ENCODE results near the gene PITPNM2. TPM values are rescaled to one million over a fixed set of nuclear protein-coding genes. Genes with fewer than 3 reads are reported as not detected.

Gene PITPNM2
- total RNA-seq, 2 donors from 2014 or later: 21.7 to 47.9 TPM

DNA sequence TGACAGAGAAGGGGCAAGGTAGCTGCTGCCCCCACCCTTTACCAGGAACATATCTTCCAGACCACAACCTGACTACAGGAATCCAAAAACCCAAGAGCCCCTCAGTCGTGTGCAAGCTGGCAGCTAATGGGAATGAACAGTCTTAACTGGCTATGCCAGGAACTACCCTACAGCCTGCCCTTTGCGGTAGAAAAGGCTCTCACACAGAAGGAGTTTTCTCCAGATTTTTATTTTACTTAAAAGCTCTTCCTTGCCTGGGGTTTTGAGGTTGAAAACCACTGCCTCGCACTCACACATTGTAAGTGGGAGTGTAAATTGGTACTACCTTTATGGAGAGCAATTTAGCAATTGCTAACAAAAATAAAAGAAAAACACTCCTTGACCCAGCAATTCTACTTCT is 28.3 kb downstream of the PITPNM2 start:
- H3K9me3 ChIP-seq (ENCODE audit: control insufficient read depth, low read length, poor library complexity, severe bottlenecking): no peaks in the 10 kb centered on the region
- no peak for ATAC-seq
- H3K36me3 Mint-ChIP-seq (ENCODE audit: low read depth): no peaks in the 10 kb centered on the region
- peak overlapping the region; percentile 91 for H3K27ac Mint-ChIP-seq
- H3K27me3 Mint-ChIP-seq: no peaks in the 10 kb centered on the region
- H3K4me3 Mint-ChIP-seq: peak overlapping the region; percentile 43
- no peak for DNase-seq
- H3K4me1 Mint-ChIP-seq: peaks cover 30% of the 10 kb centered on the region

DNA sequence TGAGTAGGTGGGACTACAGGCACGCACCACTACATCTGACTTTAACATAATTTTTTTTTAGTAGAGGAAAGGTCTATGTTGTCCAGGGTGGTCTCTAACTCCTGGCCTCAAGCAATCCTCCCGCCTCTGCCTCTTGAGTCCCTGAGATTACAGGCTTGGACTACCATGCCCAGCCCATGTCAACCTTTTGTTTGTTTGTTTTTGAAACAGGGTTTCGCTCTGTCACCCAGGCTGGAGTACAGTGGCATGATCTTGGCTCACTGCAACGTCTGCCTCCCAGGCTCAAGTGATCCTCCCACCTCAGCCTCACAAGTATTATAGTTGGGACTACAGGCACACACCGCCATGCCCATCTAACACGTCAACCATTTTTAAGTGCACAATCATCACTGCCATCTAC is 29.2 kb downstream of the PITPNM2 start:
- peak overlapping the region; percentile 43 for H3K4me3 Mint-ChIP-seq
- ATAC-seq (no peak), DNase-seq (no peak)
- no peaks in the 10 kb centered on the region for H3K36me3 Mint-ChIP-seq (ENCODE audit: low read depth)
- peaks cover 30% of the 10 kb centered on the region for H3K4me1 Mint-ChIP-seq
- peak overlapping the region; percentile 91 for H3K27ac Mint-ChIP-seq
- H3K9me3 ChIP-seq (ENCODE audit: control insufficient read depth, low read length, poor library complexity, severe bottlenecking): no peaks in the 10 kb centered on the region
- H3K27me3 Mint-ChIP-seq: no peaks in the 10 kb centered on the region

DNA sequence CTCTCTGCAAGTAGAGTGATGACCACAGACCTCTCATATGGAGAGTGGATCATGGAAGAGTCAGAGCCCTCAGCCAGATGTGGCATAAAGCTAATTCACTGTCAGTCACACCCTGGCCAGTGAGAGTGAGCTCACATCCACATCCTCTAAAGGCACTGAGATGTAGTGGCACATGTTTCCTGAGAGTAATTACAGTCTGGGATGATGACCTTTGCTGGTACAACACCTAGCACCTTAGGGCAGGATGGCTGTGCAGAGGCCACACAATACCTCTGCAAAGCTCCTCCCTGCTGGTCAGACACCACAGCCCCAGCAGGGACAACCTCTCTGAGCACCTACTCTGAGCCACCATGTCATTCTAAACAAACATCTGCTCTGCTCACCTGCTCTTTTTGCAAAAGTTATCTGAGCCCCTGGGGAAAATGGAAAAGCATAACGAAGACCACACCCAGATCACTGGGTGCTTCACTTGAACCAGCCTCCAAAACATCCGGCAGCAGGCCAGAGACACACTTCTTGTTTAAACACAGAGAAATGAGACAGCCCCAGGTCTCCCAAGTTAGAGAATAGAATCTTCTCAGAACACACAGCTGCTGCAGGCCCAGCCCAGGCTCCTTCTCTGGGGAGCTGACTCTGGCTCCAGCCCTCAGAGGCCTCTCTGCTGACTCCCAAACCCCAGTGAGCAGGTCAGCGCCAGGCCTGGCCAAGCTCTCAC is 30.3 kb downstream of the PITPNM2 start:
- peak overlapping the region; percentile 33 for H3K4me3 Mint-ChIP-seq
- no peaks in the 10 kb centered on the region for H3K27me3 Mint-ChIP-seq
- H3K36me3 Mint-ChIP-seq (ENCODE audit: low read depth): no peaks in the 10 kb centered on the region
- ATAC-seq (peak; percentile 34), DNase-seq (no peak)
- no peaks in the 10 kb centered on the region for H3K9me3 ChIP-seq (ENCODE audit: control insufficient read depth, low read length, poor library complexity, severe bottlenecking)
- peaks cover 27% of the 10 kb centered on the region for H3K4me1 Mint-ChIP-seq
- H3K27ac Mint-ChIP-seq: peak overlapping the region; percentile 91

DNA sequence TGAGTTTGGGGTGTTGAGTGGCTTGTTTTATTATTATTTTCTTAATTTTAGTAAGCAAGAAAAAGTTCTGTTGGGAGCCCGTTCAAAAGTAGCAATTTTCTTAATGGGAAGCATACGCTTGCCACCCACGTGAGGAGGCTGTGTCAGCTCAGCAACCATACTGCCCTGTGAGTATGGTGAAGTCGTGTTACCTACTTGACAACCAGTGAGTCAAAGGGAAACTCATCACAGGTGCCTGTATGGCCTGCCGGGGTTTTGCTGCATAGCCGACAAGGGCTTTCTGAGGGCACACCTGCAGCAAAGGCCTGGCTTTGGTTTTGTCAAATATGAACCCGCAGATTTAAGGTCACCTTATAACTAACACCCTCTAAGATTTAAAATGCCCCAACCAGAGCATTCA is 31.1 kb downstream of the PITPNM2 start:
- H3K4me1 Mint-ChIP-seq: peaks cover 30% of the 10 kb centered on the region
- H3K27me3 Mint-ChIP-seq: no peaks in the 10 kb centered on the region
- no peak overlapping the region for H3K4me3 Mint-ChIP-seq
- H3K27ac Mint-ChIP-seq: peak overlapping the region; percentile 91
- DNase-seq: no peak
- no peaks in the 10 kb centered on the region for H3K36me3 Mint-ChIP-seq (ENCODE audit: low read depth)
- peak; percentile 85 for ATAC-seq
- no peaks in the 10 kb centered on the region for H3K9me3 ChIP-seq (ENCODE audit: control insufficient read depth, low read length, poor library complexity, severe bottlenecking)

DNA sequence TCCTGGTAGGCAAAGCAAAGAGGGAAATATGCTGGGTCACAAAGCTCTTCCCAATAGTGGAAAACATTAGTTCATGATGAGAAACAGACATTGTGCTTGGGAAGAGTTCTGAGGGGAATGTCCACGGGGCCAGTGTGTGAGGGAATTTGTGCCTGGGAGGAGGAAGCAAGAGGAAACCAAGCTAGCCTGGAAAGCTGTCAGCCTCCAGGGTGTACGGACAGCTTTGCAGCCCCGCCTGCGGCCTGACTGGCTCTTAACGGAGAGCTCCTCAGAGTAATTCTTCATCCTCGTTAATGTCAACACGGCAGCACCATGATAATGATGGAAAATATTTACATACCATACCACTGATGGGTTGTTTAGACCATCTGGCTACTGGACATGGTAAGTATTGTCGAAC is 32.4 kb downstream of the PITPNM2 start:
- no peak for ATAC-seq
- H3K27ac Mint-ChIP-seq: peak overlapping the region; percentile 72
- no peaks in the 10 kb centered on the region for H3K36me3 Mint-ChIP-seq (ENCODE audit: low read depth)

DNA sequence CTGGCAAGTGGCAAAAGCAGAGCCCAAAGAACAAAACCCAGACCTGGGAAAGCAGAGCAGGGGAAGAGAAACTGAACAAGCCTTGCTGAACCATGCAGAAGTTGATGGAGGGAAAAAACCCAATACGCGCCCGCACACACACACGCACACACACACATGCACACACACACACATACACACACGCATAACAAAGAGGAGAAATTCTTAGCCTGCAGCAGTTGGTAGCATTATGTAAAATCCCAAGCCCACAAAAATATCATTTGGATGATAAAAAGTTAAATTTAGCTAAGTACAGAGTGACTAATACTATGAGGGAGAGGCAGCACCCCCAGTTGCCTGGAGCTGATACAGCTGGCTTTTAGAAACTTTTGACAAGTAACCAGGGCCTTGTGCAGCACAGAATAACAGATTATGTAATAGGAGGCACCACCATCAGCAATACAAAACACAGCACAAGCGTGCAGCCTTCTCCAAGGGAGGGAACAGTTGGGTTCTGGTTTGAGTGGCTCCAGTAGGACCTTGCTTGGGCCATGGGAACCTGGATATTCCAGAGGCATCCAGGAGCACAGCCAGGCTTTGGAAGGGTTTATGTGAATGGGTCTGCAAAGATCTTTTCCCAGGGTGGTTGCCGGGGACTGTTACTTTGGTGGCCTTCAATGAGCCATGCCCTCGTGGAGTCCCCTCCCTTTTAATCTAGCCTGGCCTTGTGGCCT is 35.3 kb downstream of the PITPNM2 start:
- ATAC-seq (peak; percentile 49), DNase-seq (no peak)
- H3K36me3 Mint-ChIP-seq (ENCODE audit: low read depth): no peaks in the 10 kb centered on the region
- H3K27ac Mint-ChIP-seq: no peak overlapping the region
- peaks cover 17% of the 10 kb centered on the region for H3K4me1 Mint-ChIP-seq
- H3K27me3 Mint-ChIP-seq: no peaks in the 10 kb centered on the region
- H3K9me3 ChIP-seq (ENCODE audit: control insufficient read depth, low read length, poor library complexity, severe bottlenecking): no peaks in the 10 kb centered on the region
- H3K4me3 Mint-ChIP-seq: peak overlapping the region; percentile 39

More for the DNA sequence above, 32.4 kb downstream of the PITPNM2 start:
- Mint-ChIP-seq H3K4me1 (peaks cover 33% of the 10 kb centered on the region), H3K4me3 (no peak overlapping the region), H3K27me3 (no peaks in the 10 kb centered on the region)
- no peak for DNase-seq
- H3K9me3 ChIP-seq (ENCODE audit: control insufficient read depth, low read length, poor library complexity, severe bottlenecking): no peaks in the 10 kb centered on the region

DNA sequence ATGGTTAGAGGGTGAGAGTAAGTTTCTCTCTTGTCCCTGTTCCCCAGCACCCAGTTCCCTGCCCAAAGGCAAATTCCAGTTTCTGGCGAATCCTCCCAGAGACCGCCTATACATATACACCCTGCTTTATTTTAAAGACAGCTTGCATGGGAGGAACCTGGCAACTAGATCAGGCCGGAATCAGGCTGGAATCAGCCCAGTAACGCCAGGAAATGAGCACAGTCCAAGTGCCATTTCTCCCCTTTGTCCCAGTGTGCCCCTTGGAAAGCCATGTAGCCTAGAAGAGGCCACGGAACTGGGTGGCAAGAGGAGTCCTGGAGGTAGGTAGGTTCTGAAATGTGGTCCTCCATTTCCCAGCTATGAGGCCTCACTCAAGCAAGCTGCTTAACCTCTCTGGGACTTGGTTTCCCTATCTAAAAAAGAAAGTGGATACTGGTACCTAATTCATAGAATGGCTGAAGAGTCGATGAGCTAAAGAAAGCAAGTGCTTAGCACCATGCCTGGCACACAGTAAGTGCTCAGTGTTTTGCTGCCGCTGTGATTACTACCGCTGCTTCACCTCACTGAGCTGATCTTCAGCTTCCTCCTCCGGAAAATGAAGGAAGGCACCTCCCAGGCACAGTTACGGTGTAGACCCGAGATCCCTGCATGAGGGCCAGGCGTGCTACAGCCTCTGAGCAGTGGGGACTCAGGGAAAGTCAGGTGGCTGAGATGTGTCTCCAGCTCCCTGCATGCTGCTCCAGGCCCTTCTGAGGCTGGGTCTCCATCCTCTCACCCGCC is 36.4 kb downstream of the PITPNM2 start:
- H3K4me3 Mint-ChIP-seq: peak overlapping the region; percentile 39
- H3K27me3 Mint-ChIP-seq: no peaks in the 10 kb centered on the region
- no peaks in the 10 kb centered on the region for H3K9me3 ChIP-seq (ENCODE audit: control insufficient read depth, low read length, poor library complexity, severe bottlenecking)
- peaks cover 14% of the 10 kb centered on the region for H3K4me1 Mint-ChIP-seq
- DNase-seq (no peak), ATAC-seq (no peak)
- H3K36me3 Mint-ChIP-seq (ENCODE audit: low read depth): no peaks in the 10 kb centered on the region
- no peak overlapping the region for H3K27ac Mint-ChIP-seq

DNA sequence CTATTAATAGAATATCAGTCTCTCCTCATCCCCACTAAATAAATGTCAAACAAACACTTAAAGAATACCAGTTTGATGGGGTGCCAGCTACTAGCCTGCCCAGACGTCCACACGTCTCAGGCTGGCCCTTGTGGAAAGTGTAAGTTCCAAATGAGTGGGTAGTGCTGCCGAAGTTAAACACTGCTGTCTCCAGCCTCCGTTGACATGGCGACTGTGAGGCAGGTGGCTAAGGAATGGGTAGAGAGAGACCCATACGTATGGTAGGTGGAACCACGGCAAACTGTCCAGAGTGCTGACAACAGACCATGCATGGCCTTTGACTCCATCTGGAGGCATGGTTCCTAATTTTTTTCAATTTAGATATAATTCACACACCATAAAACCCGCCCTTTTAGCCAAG is 37.9 kb downstream of the PITPNM2 start:
- ATAC-seq (no peak), DNase-seq (no peak)
- H3K36me3 Mint-ChIP-seq (ENCODE audit: low read depth): no peaks in the 10 kb centered on the region
- H3K4me1 Mint-ChIP-seq: peaks cover 14% of the 10 kb centered on the region
- no peak overlapping the region for H3K27ac Mint-ChIP-seq
- H3K9me3 ChIP-seq (ENCODE audit: control insufficient read depth, low read length, poor library complexity, severe bottlenecking): no peaks in the 10 kb centered on the region
- H3K4me3 Mint-ChIP-seq: no peak overlapping the region
- no peaks in the 10 kb centered on the region for H3K27me3 Mint-ChIP-seq

DNA sequence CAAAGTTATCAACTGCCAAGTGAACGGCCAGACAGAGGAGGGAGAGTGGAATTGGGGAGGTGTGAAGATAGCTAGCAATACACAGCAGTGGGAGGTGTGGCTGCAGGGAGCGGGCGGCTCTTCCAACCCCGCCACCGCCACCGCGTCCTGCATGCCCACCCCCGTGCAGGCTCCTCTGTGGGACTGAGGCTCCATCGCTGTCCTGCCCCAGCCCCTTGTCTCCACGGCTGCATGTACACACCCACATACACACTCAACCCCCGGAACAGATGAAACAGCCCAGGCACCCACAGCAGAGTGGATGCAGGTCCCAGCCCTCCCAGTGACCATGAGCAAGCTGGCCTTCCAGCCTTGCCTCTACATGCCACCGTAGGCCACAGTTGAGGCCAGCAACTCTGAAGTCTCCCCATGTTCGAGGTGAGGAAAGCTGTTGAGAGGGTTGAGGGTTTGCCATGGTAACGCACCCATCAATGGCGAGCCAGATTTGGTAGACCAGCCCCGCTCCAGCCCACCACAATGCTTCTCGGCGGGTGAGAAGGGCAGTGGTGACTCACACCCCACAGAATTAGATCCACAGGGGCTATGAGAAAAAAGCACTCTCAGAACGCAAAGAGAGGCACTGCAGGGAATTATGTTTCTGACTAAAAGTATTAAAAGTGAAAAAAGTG is 39.3 kb downstream of the PITPNM2 start:
- H3K4me1 Mint-ChIP-seq: peaks cover 25% of the 10 kb centered on the region
- H3K27ac Mint-ChIP-seq: no peak overlapping the region
- no peaks in the 10 kb centered on the region for H3K27me3 Mint-ChIP-seq
- DNase-seq (no peak), ATAC-seq (no peak)
- H3K9me3 ChIP-seq (ENCODE audit: control insufficient read depth, low read length, poor library complexity, severe bottlenecking): no peaks in the 10 kb centered on the region
- H3K4me3 Mint-ChIP-seq: no peak overlapping the region
- no peaks in the 10 kb centered on the region for H3K36me3 Mint-ChIP-seq (ENCODE audit: low read depth)

DNA sequence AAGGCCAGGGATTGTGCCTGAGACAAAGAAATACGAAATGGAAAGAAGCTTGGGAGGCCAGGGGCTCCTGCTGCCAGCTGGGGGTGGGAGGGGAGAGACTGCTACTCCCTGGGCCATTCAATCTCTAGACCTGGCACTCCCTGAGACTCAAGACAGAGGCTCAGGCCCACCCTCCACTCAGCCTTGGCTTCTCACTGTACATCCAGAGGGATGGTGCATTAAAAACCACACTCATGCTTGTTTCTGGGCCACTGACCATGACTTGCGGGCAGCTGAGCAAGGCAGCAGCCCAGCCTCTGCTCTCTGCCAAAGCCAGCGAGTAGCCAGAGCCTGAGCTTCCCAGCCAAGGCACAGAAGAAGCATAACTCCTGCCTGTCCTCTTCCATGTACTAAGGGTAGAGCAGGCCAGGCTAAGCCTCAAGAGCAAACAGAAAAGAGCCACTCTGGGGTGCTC is 41.5 kb downstream of the PITPNM2 start:
- Mint-ChIP-seq H3K36me3 (ENCODE audit: low read depth) (no peaks in the 10 kb centered on the region), H3K4me3 (no peak overlapping the region), H3K27me3 (no peaks in the 10 kb centered on the region), H3K27ac (peak overlapping the region; percentile 16), H3K4me1 (peaks cover 37% of the 10 kb centered on the region)
- DNase-seq: no peak
- ATAC-seq: no peak
- no peaks in the 10 kb centered on the region for H3K9me3 ChIP-seq (ENCODE audit: control insufficient read depth, low read length, poor library complexity, severe bottlenecking)

DNA sequence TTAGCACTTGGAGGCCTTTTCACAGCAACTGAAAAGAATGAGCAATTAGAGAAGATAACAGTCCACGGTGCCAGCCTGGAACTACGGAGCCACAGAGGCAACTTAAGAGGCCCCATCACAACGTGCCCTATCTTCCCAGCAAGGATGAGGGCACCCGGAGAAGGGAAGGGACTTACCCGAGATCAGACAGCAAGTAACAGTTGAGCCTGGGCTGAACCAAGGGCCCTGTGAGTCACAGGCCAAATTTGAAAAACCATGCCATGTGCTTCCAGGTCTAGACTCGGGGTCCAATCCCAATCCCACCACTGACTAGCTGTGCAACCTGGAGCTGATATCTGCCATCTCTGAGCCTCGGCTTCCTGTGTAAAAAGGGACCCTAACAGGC is 42.2 kb downstream of the PITPNM2 start:
- no peak for DNase-seq
- no peak overlapping the region for H3K4me3 Mint-ChIP-seq
- H3K9me3 ChIP-seq (ENCODE audit: control insufficient read depth, low read length, poor library complexity, severe bottlenecking): no peaks in the 10 kb centered on the region
- no peak for ATAC-seq
- no peaks in the 10 kb centered on the region for H3K27me3 Mint-ChIP-seq
- no peaks in the 10 kb centered on the region for H3K36me3 Mint-ChIP-seq (ENCODE audit: low read depth)
- H3K4me1 Mint-ChIP-seq: peaks cover 37% of the 10 kb centered on the region
- no peak overlapping the region for H3K27ac Mint-ChIP-seq

DNA sequence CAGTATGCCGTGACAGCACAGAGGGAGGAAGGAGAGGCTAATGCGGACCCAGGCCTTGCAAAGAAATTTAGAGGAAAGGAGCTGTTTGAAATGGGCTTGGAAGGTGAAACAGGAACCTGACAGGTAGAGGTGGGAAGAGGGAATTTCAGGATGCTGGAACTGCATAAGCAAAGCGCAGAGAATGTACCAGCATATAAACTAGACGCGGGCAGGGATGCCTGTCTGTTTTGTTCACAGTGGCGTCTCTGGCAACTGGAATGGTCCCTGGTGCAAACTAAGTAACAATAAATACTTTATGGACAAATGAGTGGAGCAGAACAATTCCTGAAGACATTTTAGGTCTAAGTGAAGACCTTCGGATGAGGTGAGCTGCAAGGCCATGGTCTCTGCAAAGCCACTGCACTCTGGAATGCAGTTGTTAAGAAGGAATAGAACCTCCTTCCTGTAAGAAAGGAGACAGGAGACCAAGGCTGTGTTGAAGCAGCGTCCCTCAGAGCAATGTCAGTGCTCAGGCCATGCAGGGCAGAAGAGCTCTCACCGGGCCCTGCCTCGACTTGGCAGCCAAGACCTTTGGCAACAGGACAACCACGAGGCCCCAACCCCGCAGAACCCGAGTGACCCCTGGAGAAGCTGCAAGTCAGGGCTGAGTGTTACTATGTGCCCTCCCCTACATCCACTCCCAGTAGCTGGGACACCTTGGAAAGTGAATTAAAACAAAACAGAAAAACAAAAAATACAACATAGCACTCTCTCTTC is 42.8 kb downstream of the PITPNM2 start:
- no peaks in the 10 kb centered on the region for H3K9me3 ChIP-seq (ENCODE audit: control insufficient read depth, low read length, poor library complexity, severe bottlenecking)
- Mint-ChIP-seq H3K4me1 (peaks cover 39% of the 10 kb centered on the region), H3K36me3 (ENCODE audit: low read depth) (no peaks in the 10 kb centered on the region), H3K4me3 (no peak overlapping the region), H3K27me3 (no peaks in the 10 kb centered on the region), H3K27ac (no peak overlapping the region)
- DNase-seq (no peak), ATAC-seq (no peak)
